Activated T-cell treated with anti-CD3 and anti-CD28 coated beads for 1 hour (primary cell): ENCODE data around the gene ADRA2C.

Source experiments
- DNase-seq: peaks from one replicate; pipeline ENCODE4 v3.0.0-alpha.2; 2020; ENCODE audit warnings: low read depth

The ADRA2C gene

GRCh38 chr4:3733195-3733594 is 33.0 kb upstream of the ADRA2C start:
- DNase-seq: no peak

- DNase-seq: no peak
These were observed 31.0 kb upstream of the ADRA2C start for GRCh38 chr4:3735196-3735595.

GRCh38 chr4:3736290-3736689 is 29.9 kb upstream of the ADRA2C start:
- no peak for DNase-seq

GRCh38 chr4:3736806-3737205 is 29.4 kb upstream of the ADRA2C start:
- no peak for DNase-seq

- DNase-seq: no peak
These were observed 26.6 kb upstream of the ADRA2C start for GRCh38 chr4:3739577-3739976.

GRCh38 chr4:3740256-3740655 is 25.9 kb upstream of the ADRA2C start:
- no peak for DNase-seq

- DNase-seq: no peak
These were observed 24.8 kb upstream of the ADRA2C start for GRCh38 chr4:3741217-3742011.

GRCh38 chr4:3742610-3743009 is 23.6 kb upstream of the ADRA2C start:
- DNase-seq: no peak

- no peak for DNase-seq
These were observed 22.0 kb upstream of the ADRA2C start for GRCh38 chr4:3744232-3744631.

GRCh38 chr4:3744901-3745300 is 21.3 kb upstream of the ADRA2C start:
- no peak for DNase-seq

GRCh38 chr4:3745886-3746656 is 20.1 kb upstream of the ADRA2C start:
- DNase-seq: no peak

- DNase-seq: no peak
These were observed 19.2 kb upstream of the ADRA2C start for GRCh38 chr4:3746701-3747580.

- DNase-seq: no peak
These were observed 18.6 kb upstream of the ADRA2C start for GRCh38 chr4:3747581-3747904.

GRCh38 chr4:3748136-3748898 is 17.9 kb upstream of the ADRA2C start:
- DNase-seq: no peak

GRCh38 chr4:3749081-3749480 is 17.1 kb upstream of the ADRA2C start:
- no peak for DNase-seq

GRCh38 chr4:3750334-3750733 is 15.9 kb upstream of the ADRA2C start:
- DNase-seq: no peak

- no peak for DNase-seq
These were observed 14.2 kb upstream of the ADRA2C start for GRCh38 chr4:3752022-3752421.

- no peak for DNase-seq
These were observed 12.3 kb upstream of the ADRA2C start for GRCh38 chr4:3753726-3754412.

GRCh38 chr4:3756343-3757059 is 9.7 kb upstream of the ADRA2C start:
- no peak for DNase-seq

GRCh38 chr4:3759236-3759635 is 6.9 kb upstream of the ADRA2C start:
- DNase-seq: no peak

- no peak for DNase-seq
These were observed 5.8 kb upstream of the ADRA2C start for GRCh38 chr4:3760346-3760745.
